ENCODE results near the gene PAOX. TPM values are rescaled to one million over a fixed set of nuclear protein-coding genes. Genes with fewer than 3 reads are reported as not detected.

The PAOX gene
- total RNA-seq, 1 experiment from 2014 or later, result 6.7 TPM

DNA sequence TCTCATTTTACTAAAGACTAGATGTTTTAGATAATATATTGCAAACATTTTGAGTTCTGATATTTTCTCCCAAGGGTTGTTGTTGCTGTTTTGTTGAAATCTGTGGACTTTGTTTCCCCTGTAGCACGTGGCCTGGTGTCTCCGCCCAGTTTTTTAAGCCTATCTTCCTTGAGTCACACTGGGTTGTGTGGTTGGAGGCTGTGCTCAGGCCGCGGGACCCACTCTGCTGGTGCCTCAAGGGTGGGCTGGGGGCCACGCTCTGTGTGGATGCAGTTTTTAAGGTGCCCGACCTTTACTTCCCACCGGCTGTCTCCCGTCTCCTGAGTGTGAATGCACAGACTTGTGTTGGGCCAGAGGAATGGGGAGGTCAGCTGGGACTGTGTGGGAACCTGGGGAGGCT, 36.1 kb upstream of the PAOX start:
- H3K4me1 ChIP-seq, result peaks cover 23% of the 10 kb centered on the region
- POLR2A ChIA-PET, result no interaction called here
- no peak for DNase-seq
- no peaks in the 10 kb centered on the region for H3K27me3 Mint-ChIP-seq (ENCODE audit: insufficient read depth, unreplicated experiment)
- peaks cover 13% of the 10 kb centered on the region for H3K4me1 Mint-ChIP-seq (ENCODE audit: low read depth, unreplicated experiment)
- no peak overlapping the region for H3K4me3 ChIP-seq (ENCODE audit: low read depth, low read length)
- peaks cover 25% of the 10 kb centered on the region; the same call in 1 of the 2 replicates for H3K9me3 ChIP-seq
- H3K36me3 Mint-ChIP-seq (ENCODE audit: insufficient read depth, unreplicated experiment), result peaks cover 22% of the 10 kb centered on the region
- H3K9me3 Mint-ChIP-seq (ENCODE audit: unreplicated experiment), result peaks cover 9% of the 10 kb centered on the region
- BruUV-seq (replicated peaks), result no TSS peak
- TF ChIP-seq, protein P1, sequence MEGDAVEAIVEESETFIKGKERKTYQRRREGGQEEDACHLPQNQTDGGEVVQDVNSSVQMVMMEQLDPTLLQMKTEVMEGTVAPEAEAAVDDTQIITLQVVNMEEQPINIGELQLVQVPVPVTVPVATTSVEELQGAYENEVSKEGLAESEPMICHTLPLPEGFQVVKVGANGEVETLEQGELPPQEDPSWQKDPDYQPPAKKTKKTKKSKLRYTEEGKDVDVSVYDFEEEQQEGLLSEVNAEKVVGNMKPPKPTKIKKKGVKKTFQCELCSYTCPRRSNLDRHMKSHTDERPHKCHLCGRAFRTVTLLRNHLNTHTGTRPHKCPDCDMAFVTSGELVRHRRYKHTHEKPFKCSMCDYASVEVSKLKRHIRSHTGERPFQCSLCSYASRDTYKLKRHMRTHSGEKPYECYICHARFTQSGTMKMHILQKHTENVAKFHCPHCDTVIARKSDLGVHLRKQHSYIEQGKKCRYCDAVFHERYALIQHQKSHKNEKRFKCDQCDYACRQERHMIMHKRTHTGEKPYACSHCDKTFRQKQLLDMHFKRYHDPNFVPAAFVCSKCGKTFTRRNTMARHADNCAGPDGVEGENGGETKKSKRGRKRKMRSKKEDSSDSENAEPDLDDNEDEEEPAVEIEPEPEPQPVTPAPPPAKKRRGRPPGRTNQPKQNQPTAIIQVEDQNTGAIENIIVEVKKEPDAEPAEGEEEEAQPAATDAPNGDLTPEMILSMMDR (IDR thresholded peaks at IDR 0.05; ENCODE audit: insufficient read depth in 1 of 2, low read depth in 1 of 2, low read length in 1 of 2, severe bottlenecking in 1 of 2, unreplicated experiment in 1 of 2), result no peak
- CTCF ChIA-PET, result no interaction called here
- no peak overlapping the region for H3K4me3 Mint-ChIP-seq (ENCODE audit: unreplicated experiment)
- H3K36me3 ChIP-seq (ENCODE audit: control insufficient read depth, insufficient read depth, low read length), result no peaks in the 10 kb centered on the region
- no peaks in the 10 kb centered on the region for H3K27me3 ChIP-seq (replicated peaks; ENCODE audit: control insufficient read depth, insufficient read depth, low read length)
- intact Hi-C loops (cut with micrococcal nuclease; ENCODE audit: unreplicated experiment), result no loop called here
- H3K27ac Mint-ChIP-seq (ENCODE audit: unreplicated experiment), result no peak overlapping the region

- peaks cover 28% of the 10 kb centered on the region for H3K36me3 Mint-ChIP-seq (ENCODE audit: insufficient read depth, unreplicated experiment)
- no peak for DNase-seq
- no peak overlapping the region for H3K4me3 ChIP-seq (ENCODE audit: low read depth, low read length)
- intact Hi-C loops (cut with micrococcal nuclease; ENCODE audit: unreplicated experiment), result no loop called here
- ChIA-PET POLR2A (interaction anchor here (0.6 kb wide), 2 partner anchors 19 to 69 kb away, joined by 3 to 5 read pairs; no protein-coding TSS in a partner anchor), CTCF (no interaction called here)
- H3K4me1 Mint-ChIP-seq (ENCODE audit: low read depth, unreplicated experiment), result peaks cover 13% of the 10 kb centered on the region
- H3K9me3 ChIP-seq, result peaks cover 19% of the 10 kb centered on the region; the same call in 1 of the 2 replicates
- no peaks in the 10 kb centered on the region for H3K36me3 ChIP-seq (ENCODE audit: control insufficient read depth, insufficient read depth, low read length)
- H3K9me3 Mint-ChIP-seq (ENCODE audit: unreplicated experiment), result peaks cover 9% of the 10 kb centered on the region
- no peak overlapping the region for H3K4me3 Mint-ChIP-seq (ENCODE audit: unreplicated experiment)
- no peak overlapping the region for H3K27ac Mint-ChIP-seq (ENCODE audit: unreplicated experiment)
- no peaks in the 10 kb centered on the region for H3K27me3 ChIP-seq (replicated peaks; ENCODE audit: control insufficient read depth, insufficient read depth, low read length)
- TF ChIP-seq, protein P1 (IDR thresholded peaks at IDR 0.05; ENCODE audit: insufficient read depth in 1 of 2, low read depth in 1 of 2, low read length in 1 of 2, severe bottlenecking in 1 of 2, unreplicated experiment in 1 of 2), result no peak
- H3K4me1 ChIP-seq, result peaks cover 29% of the 10 kb centered on the region
- BruUV-seq (replicated peaks), result no TSS peak
- H3K27me3 Mint-ChIP-seq (ENCODE audit: insufficient read depth, unreplicated experiment), result no peaks in the 10 kb centered on the region
Measured at GRCh38 chr10:133343558-133343957, 35.5 kb upstream of the PAOX start.

GRCh38 chr10:133344236-133344635, 34.8 kb upstream of the PAOX start:
- no peak overlapping the region for H3K4me3 Mint-ChIP-seq (ENCODE audit: unreplicated experiment)
- ChIA-PET POLR2A (no interaction called here), CTCF (interaction anchor here (0.8 kb wide), 1 partner anchor 13 kb away, joined by 3 read pairs; the partner anchor contains the start of gene FUOM)
- Histone ChIP-seq H3K9me3 (peaks cover 15% of the 10 kb centered on the region; the same call in 1 of the 2 replicates), H3K36me3 (ENCODE audit: control insufficient read depth, insufficient read depth, low read length) (no peaks in the 10 kb centered on the region), H3K27me3 (replicated peaks; ENCODE audit: control insufficient read depth, insufficient read depth, low read length) (no peaks in the 10 kb centered on the region), H3K4me1 (peaks cover 36% of the 10 kb centered on the region), H3K4me3 (ENCODE audit: low read depth, low read length) (no peak overlapping the region)
- TF ChIP-seq, protein P1 (IDR thresholded peaks at IDR 0.05; ENCODE audit: insufficient read depth in 1 of 2, low read depth in 1 of 2, low read length in 1 of 2, severe bottlenecking in 1 of 2, unreplicated experiment in 1 of 2), result no peak
- H3K9me3 Mint-ChIP-seq (ENCODE audit: unreplicated experiment), result peaks cover 9% of the 10 kb centered on the region
- H3K27ac Mint-ChIP-seq (ENCODE audit: unreplicated experiment), result no peak overlapping the region
- peaks cover 34% of the 10 kb centered on the region for H3K36me3 Mint-ChIP-seq (ENCODE audit: insufficient read depth, unreplicated experiment)
- H3K4me1 Mint-ChIP-seq (ENCODE audit: low read depth, unreplicated experiment), result peaks cover 18% of the 10 kb centered on the region
- no peak for DNase-seq
- intact Hi-C loops (cut with micrococcal nuclease; ENCODE audit: unreplicated experiment), result no loop called here
- H3K27me3 Mint-ChIP-seq (ENCODE audit: insufficient read depth, unreplicated experiment), result no peaks in the 10 kb centered on the region
- no TSS peak for BruUV-seq (replicated peaks)
